HL-60/S4 treated with retinoic acid at 250 ng/mL for 4 days and 3 days (cell line): ENCODE results near the gene DTHD1.

Experiments
- in situ Hi-C: fragments of 300-500 bp; cut with MboI; formaldehyde crosslinking; loops from 2 replicates; pipeline ENCODE4 v1.7.0; 2022; ENCODE audit warnings: low sequenced_read_pairs

DTHD1 gene

GRCh38 chr4:36341936-36342335 is 60.5 kb downstream of the DTHD1 start:
- in situ Hi-C loops: no loop called here

- in situ Hi-C loops: no loop called here
Observed at GRCh38 chr4:36343501-36344175, 62.2 kb downstream of the DTHD1 start.

- in situ Hi-C loops: no loop called here
Observed at GRCh38 chr4:36348403-36348938, 67.1 kb downstream of the DTHD1 start.

GRCh38 chr4:36349938-36350549 is 68.6 kb downstream of the DTHD1 start:
- in situ Hi-C loops: no loop called here

GRCh38 chr4:36351082-36351666 is 69.8 kb downstream of the DTHD1 start:
- in situ Hi-C loops: no loop called here

- in situ Hi-C loops: no loop called here
Observed at GRCh38 chr4:36353998-36354397, 72.6 kb downstream of the DTHD1 start.

- in situ Hi-C loops: no loop called here
Observed at GRCh38 chr4:36358173-36358572, 76.8 kb downstream of the DTHD1 start.

GRCh38 chr4:36360755-36361154 is 79.3 kb downstream of the DTHD1 start:
- in situ Hi-C loops: no loop called here

GRCh38 chr4:36363024-36363423 is 81.6 kb downstream of the DTHD1 start:
- in situ Hi-C loops: no loop called here

- in situ Hi-C loops: no loop called here
Observed at GRCh38 chr4:36374836-36375511, 93.6 kb downstream of the DTHD1 start.

- in situ Hi-C loops: no loop called here
Observed at GRCh38 chr4:36385951-36386571, 104.6 kb downstream of the DTHD1 start.

GRCh38 chr4:36386691-36387090 is 105.3 kb downstream of the DTHD1 start:
- in situ Hi-C loops: no loop called here

GRCh38 chr4:36388710-36389109 is 107.3 kb downstream of the DTHD1 start:
- in situ Hi-C loops: no loop called here

GRCh38 chr4:36391411-36391810 is 110.0 kb downstream of the DTHD1 start:
- in situ Hi-C loops: no loop called here

GRCh38 chr4:36392024-36392423 is 110.6 kb downstream of the DTHD1 start:
- in situ Hi-C loops: no loop called here

- in situ Hi-C loops: no loop called here
Observed at GRCh38 chr4:36392916-36393315, 111.5 kb downstream of the DTHD1 start.
